ENCODE results near the gene CNOT3.

- TF ChIP-seq POLR2A (IDR thresholded peaks at IDR 0.05; ENCODE audit: low read length) (no peak), GATA1 (IDR thresholded peaks at IDR 0.05; ENCODE audit: low read depth, low read length) (no peak)
Measured at GRCh38 chr19:54179921-54180461, 42.4 kb downstream of the CNOT3 start.
